Right renal pelvis (tissue), 4 donors: Measurements from ENCODE around the gene SMCO4. TPM values are rescaled to one million over a fixed set of nuclear protein-coding genes. Genes with fewer than 3 reads are reported as not detected.
A peak's percentile ranks its signal among the peaks of the same experiment; 100 is the strongest.
"Not testable (repeated sequence)": the region's sequence is repeated elsewhere in the genome, so short reads cannot be mapped to it uniquely, and the experiment has no call there.

ENCODE experiments used
- DNase-seq, 4 donors: peaks; one replicate each; pipeline ENCODE4 v3.0.0-alpha.2; 2013; ENCODE audit warnings: low read depth in 4 of 4, low spot score in 3 of 4, missing footprints in 1 of 4
- polyA plus RNA-seq, 4 donors: library from polyadenylated mRNA; unstranded; fragments of 120-200 nt; gene quantifications; one replicate each; pipeline ENCODE4 v1.2.1, GENCODE V29; 2013; ENCODE audit not compliant: insufficient read length in 4 of 4

The SMCO4 gene
- 10 to 100 TPM; 14.4 to 24.5 (median 17.8) TPM for polyA plus RNA-seq

- DNase-seq: peak; percentile 61 to 73 (median 70)
Measured at GRCh38 chr11:93543292-93543977, at the start of gene SMCO4. Gene SMCO4 (minus strand): TSS chr11:93543391. CDS start chr11:93479189, 64,202 bp downstream.

GRCh38 chr11:93591247-93591898 is 48.2 kb upstream of the SMCO4 start:
- no peak for DNase-seq

- DNase-seq: no peak
Measured at GRCh38 chr11:93589347-93589746, 46.2 kb upstream of the SMCO4 start.

- DNase-seq: no peak
Measured at GRCh38 chr11:93587858-93588581, 44.8 kb upstream of the SMCO4 start.

- not testable (repeated sequence) for DNase-seq
Measured at GRCh38 chr11:93587425-93587824, 44.2 kb upstream of the SMCO4 start.

- DNase-seq: no peak
Measured at GRCh38 chr11:93585758-93586157, 42.6 kb upstream of the SMCO4 start.

- no peak for DNase-seq
Measured at GRCh38 chr11:93583490-93583889, 40.3 kb upstream of the SMCO4 start.

- no peak for DNase-seq
Measured at GRCh38 chr11:93579187-93579751, 36.1 kb upstream of the SMCO4 start.

- no peak for DNase-seq
Measured at GRCh38 chr11:93577286-93577685, 34.1 kb upstream of the SMCO4 start.

- not testable (repeated sequence) for DNase-seq
Measured at GRCh38 chr11:93576870-93577269, 33.7 kb upstream of the SMCO4 start.

- no peak for DNase-seq
Measured at GRCh38 chr11:93574638-93575220, 31.5 kb upstream of the SMCO4 start.

GRCh38 chr11:93573184-93573583 is 30.0 kb upstream of the SMCO4 start:
- DNase-seq: no peak

GRCh38 chr11:93572621-93573020 is 29.4 kb upstream of the SMCO4 start:
- no peak for DNase-seq

- no peak for DNase-seq
Measured at GRCh38 chr11:93572171-93572570, 29.0 kb upstream of the SMCO4 start.

- no peak for DNase-seq
Measured at GRCh38 chr11:93571612-93572011, 28.4 kb upstream of the SMCO4 start.

GRCh38 chr11:93570759-93571413 is 27.7 kb upstream of the SMCO4 start:
- DNase-seq: peak in 2 of 4 donors; percentile 12 to 18

- no peak for DNase-seq
Measured at GRCh38 chr11:93569496-93569895, 26.3 kb upstream of the SMCO4 start.

- no peak for DNase-seq
Measured at GRCh38 chr11:93568726-93569125, 25.5 kb upstream of the SMCO4 start.

- no peak for DNase-seq
Measured at GRCh38 chr11:93567401-93567895, 24.3 kb upstream of the SMCO4 start.

GRCh38 chr11:93564895-93565294 is 21.7 kb upstream of the SMCO4 start:
- no peak for DNase-seq
